ENCODE data around the gene PLA2G6.

GRCh38 chr22:38211556-38211955, 29.9 kb upstream of the PLA2G6 start:
- TF ChIP-seq EP300 (IDR thresholded peaks at IDR 0.05; ENCODE audit: low read depth) (no peak), POLR2A (IDR thresholded peaks at IDR 0.05) (no peak), CTCF (IDR thresholded peaks at IDR 0.05) (no peak), POLR2AphosphoS5 (IDR thresholded peaks at IDR 0.05) (no peak)
